Measurements from ENCODE around the gene SPSB1. TPM values are rescaled to one million over a fixed set of nuclear protein-coding genes. Genes with fewer than 3 reads are reported as not detected.

The SPSB1 gene
- total RNA-seq, 3 donors from 2014 or later (not counting 1 experiment from before 2014, with no cell fraction given), result 0.82 to 3.0 (median 1.5) TPM

- 98% methylated on average over 2 of the region's 2 CpGs for WGBS (ENCODE audit: insufficient coverage)
- ATAC-seq, result no peak
- Histone ChIP-seq H3K9me3 (ENCODE audit: control insufficient read depth, insufficient read depth, low read length) (no peaks in the 10 kb centered on the region), H3K36me3 (ENCODE audit: control insufficient read depth, insufficient read depth, low read length) (no peaks in the 10 kb centered on the region), H3K4me1 (ENCODE audit: control insufficient read depth, insufficient read depth, low read length) (no peaks in the 10 kb centered on the region), H3K27me3 (ENCODE audit: control insufficient read depth, insufficient read depth, low read length) (no peaks in the 10 kb centered on the region), H3K4me3 (ENCODE audit: low read length) (no peak overlapping the region), H3K27ac (ENCODE audit: low read length) (no peak overlapping the region)
- no peak for TF ChIP-seq CTCF (IDR thresholded peaks at IDR 0.05)
- Mint-ChIP-seq H3K4me3 (no peak overlapping the region), H3K9me3 (peaks cover 0 to 3% of the 10 kb centered on the region in 2 donors), H3K27me3 (ENCODE audit: low read depth in 2 of 2) (no peaks in the 10 kb centered on the region), H3K27ac (no peak overlapping the region), H3K36me3 (no peaks in the 10 kb centered on the region), H3K4me1 (no peaks in the 10 kb centered on the region)
- intact Hi-C loops (cut with micrococcal nuclease), result no loop called here
- no peak for DNase-seq
These were observed 64.3 kb downstream of the SPSB1 start for GRCh38 chr1:9356829-9357466.

- DNase-seq, result no peak
- WGBS (ENCODE audit: insufficient coverage), result 89% methylated on average over 8 of the region's 8 CpGs
- H3K36me3 ChIP-seq (ENCODE audit: control insufficient read depth, insufficient read depth, low read length), result no peaks in the 10 kb centered on the region
- H3K4me3 ChIP-seq (ENCODE audit: low read length), result no peak overlapping the region
- H3K27ac Mint-ChIP-seq, result no peak overlapping the region
- H3K4me1 Mint-ChIP-seq, result no peaks in the 10 kb centered on the region
- no peak for ATAC-seq
- no peak for TF ChIP-seq CTCF (IDR thresholded peaks at IDR 0.05)
- H3K27me3 ChIP-seq (ENCODE audit: control insufficient read depth, insufficient read depth, low read length), result no peaks in the 10 kb centered on the region
- no peaks in the 10 kb centered on the region for H3K9me3 ChIP-seq (ENCODE audit: control insufficient read depth, insufficient read depth, low read length)
- H3K27ac ChIP-seq (ENCODE audit: low read length), result no peak overlapping the region
- H3K4me1 ChIP-seq (ENCODE audit: control insufficient read depth, insufficient read depth, low read length), result peaks cover 10% of the 10 kb centered on the region
- no peaks in the 10 kb centered on the region for H3K36me3 Mint-ChIP-seq
- no peak overlapping the region for H3K4me3 Mint-ChIP-seq
- no peaks in the 10 kb centered on the region for H3K27me3 Mint-ChIP-seq (ENCODE audit: low read depth in 2 of 2)
- peaks cover 0 to 3% of the 10 kb centered on the region in 2 donors for H3K9me3 Mint-ChIP-seq
- intact Hi-C loops (cut with micrococcal nuclease), result no loop called here
These were observed 65.3 kb downstream of the SPSB1 start for GRCh38 chr1:9357958-9358357.

GRCh38 chr1:9360371-9361064 is 67.8 kb downstream of the SPSB1 start:
- ATAC-seq (no peak), DNase-seq (no peak)
- intact Hi-C loops (cut with micrococcal nuclease), result no loop called here
- H3K27me3 Mint-ChIP-seq (ENCODE audit: low read depth in 2 of 2), result no peaks in the 10 kb centered on the region
- H3K4me1 ChIP-seq (ENCODE audit: control insufficient read depth, insufficient read depth, low read length), result peaks cover 14% of the 10 kb centered on the region
- H3K36me3 ChIP-seq (ENCODE audit: control insufficient read depth, insufficient read depth, low read length), result no peaks in the 10 kb centered on the region
- no peak overlapping the region for H3K27ac Mint-ChIP-seq
- no peaks in the 10 kb centered on the region for H3K36me3 Mint-ChIP-seq
- H3K9me3 Mint-ChIP-seq, result peaks cover 0 to 3% of the 10 kb centered on the region in 2 donors
- no peaks in the 10 kb centered on the region for H3K9me3 ChIP-seq (ENCODE audit: control insufficient read depth, insufficient read depth, low read length)
- H3K4me3 ChIP-seq (ENCODE audit: low read length), result no peak overlapping the region
- H3K27ac ChIP-seq (ENCODE audit: low read length), result no peak overlapping the region
- H3K4me1 Mint-ChIP-seq, result no peaks in the 10 kb centered on the region
- TF ChIP-seq CTCF (IDR thresholded peaks at IDR 0.05), result no peak
- no peaks in the 10 kb centered on the region for H3K27me3 ChIP-seq (ENCODE audit: control insufficient read depth, insufficient read depth, low read length)
- H3K4me3 Mint-ChIP-seq, result no peak overlapping the region
- WGBS (ENCODE audit: insufficient coverage), result 90% methylated on average over 20 of the region's 20 CpGs

Data from natural killer cell (primary cell).